ENCODE results near the gene HSPH1. TPM values are rescaled to one million over a fixed set of nuclear protein-coding genes. Genes with fewer than 3 reads are reported as not detected.
"Not testable (repeated sequence)": the region's sequence is repeated elsewhere in the genome, so short reads cannot be mapped to it uniquely, and the experiment has no call there.

The HSPH1 gene
- total RNA-seq, 1 donor from 2014 or later: 92.0 TPM

- no peak for DNase-seq
Measured at GRCh38 chr13:31124204-31124603, 37.5 kb downstream of the HSPH1 start.

- no peak for DNase-seq
Measured at GRCh38 chr13:31122544-31123260, 39.0 kb downstream of the HSPH1 start.

- DNase-seq: no peak
Measured at GRCh38 chr13:31122143-31122542, 39.6 kb downstream of the HSPH1 start.

- no peak for DNase-seq
Measured at GRCh38 chr13:31121379-31122140, 40.1 kb downstream of the HSPH1 start.

GRCh38 chr13:31119966-31120700, 41.6 kb downstream of the HSPH1 start:
- DNase-seq: no peak

- DNase-seq: no peak
Measured at GRCh38 chr13:31119526-31119925, 42.2 kb downstream of the HSPH1 start.

GRCh38 chr13:31116224-31116623, 45.5 kb downstream of the HSPH1 start:
- no peak for DNase-seq

- peak; percentile 56 for DNase-seq
Measured at GRCh38 chr13:31115616-31116015, 46.1 kb downstream of the HSPH1 start.

GRCh38 chr13:31114641-31115040, 47.1 kb downstream of the HSPH1 start:
- DNase-seq: no peak

GRCh38 chr13:31111136-31111535, 50.6 kb downstream of the HSPH1 start:
- DNase-seq: no peak

GRCh38 chr13:31110617-31111016, 51.1 kb downstream of the HSPH1 start:
- DNase-seq: no peak

- DNase-seq: no peak
Measured at GRCh38 chr13:31110169-31110568, 51.5 kb downstream of the HSPH1 start.

GRCh38 chr13:31107109-31107508, 54.6 kb downstream of the HSPH1 start:
- no peak for DNase-seq

- no peak for DNase-seq
Measured at GRCh38 chr13:31105856-31106255, 55.8 kb downstream of the HSPH1 start.

- no peak for DNase-seq
Measured at GRCh38 chr13:31105020-31105795, 56.5 kb downstream of the HSPH1 start.

GRCh38 chr13:31102905-31103304, 58.8 kb downstream of the HSPH1 start:
- DNase-seq: no peak

- DNase-seq: no peak
Measured at GRCh38 chr13:31101472-31102170, 60.1 kb downstream of the HSPH1 start.

GRCh38 chr13:31100721-31101120, 61.0 kb downstream of the HSPH1 start:
- DNase-seq: no peak

- not testable (repeated sequence) for DNase-seq
Measured at GRCh38 chr13:31097911-31098434, 63.7 kb downstream of the HSPH1 start.

- no peak for DNase-seq
Measured at GRCh38 chr13:31096654-31097302, 64.9 kb downstream of the HSPH1 start.
